HCT116 (cell line): ENCODE results near the gene GNPTAB. TPM values are rescaled to one million over a fixed set of nuclear protein-coding genes. Genes with fewer than 3 reads are reported as not detected.

Experiments used
- ATAC-seq: fragments of 200-7000 bp; cut with Tn5 transposase; 2 replicates; pipeline ENCODE4 v1.9.1; 2020; ENCODE audit warnings: mild to moderate bottlenecking, moderate library complexity
- BruUV-seq: library from RNA; stranded (reverse); fragments of 400-500 nt; replicated peaks from 2 replicates; lab custom pipeline; 2021; lab: Mats Ljungman, UMichigan
- CTCF ChIA-PET: fragments of 300-600 bp; sonication (Branson Sonifier 250); formaldehyde crosslinking; loops from one replicate; lab custom pipeline; 2021; ENCODE audit warnings: antibody characterized with exemption; lab: Charles Lee
- POLR2A ChIA-PET: fragments of 300-600, 350-600 bp; sonication (Branson Sonifier 250); formaldehyde crosslinking; loops from one replicate; lab custom pipeline; 2021; ENCODE audit warnings: antibody characterized with exemption; lab: Charles Lee
- RAD21 ChIA-PET, 2 experiments: fragments of 300-600 bp; sonication (Branson Sonifier 250); formaldehyde crosslinking; loops; one replicate each; lab custom pipeline; 2023; ENCODE audit warnings: low total read pairs in 2 of 2; ENCODE audit not compliant: uncharacterized antibody in 2 of 2, unreplicated experiment in 2 of 2, low non-redundant PET in 1 of 2; lab: Charles Lee
- DNase-seq: peaks from one replicate; pipeline ENCODE4 v3.0.0-alpha.2; 2010; ENCODE audit warnings: low read depth, low spot score
- H2AFZ ChIP-seq: fragments of 200-600 bp; shearing (Covaris generic), sonication (generic); 2 replicates; pipeline ENCODE4 v1.6.1; 2017; ENCODE audit warnings: low read depth, mixed run types, mixed read lengths, antibody characterized with exemption, low read length; ENCODE audit not compliant: poor library complexity, severe bottlenecking
- H3K27ac ChIP-seq: 2 replicates; pipeline ENCODE4 v1.5.1; 2012; ENCODE audit warnings: low read depth, low read length
- H3K27me3 ChIP-seq: fragments of 200-600 bp; sonication (generic); 2 replicates; pipeline ENCODE4 v1.6.1; 2016; ENCODE audit warnings: mixed run types, low read length, mixed read lengths; ENCODE audit not compliant: insufficient read depth
- H3K36me3 ChIP-seq, 2 experiments: fragments of 200-500 bp in 1 of 2; fragments of 200-600 bp in 1 of 2; sonication (Bioruptor generic) in 1 of 2; sonication (generic) in 1 of 2; 2 replicates each; pipeline versions ENCODE4 v1.5.1 to v1.6.1; 2014 to 2016; ENCODE audit warnings: low read length in 2 of 2, inconsistent platforms in 1 of 2, mixed read lengths in 1 of 2, mixed run types in 1 of 2; ENCODE audit not compliant: insufficient read depth in 2 of 2, control insufficient read depth in 1 of 2
- H3K4me1 ChIP-seq, 2 experiments: fragments of 200-600 bp in 1 of 2; sonication (generic) in 1 of 2; 2 replicates each; pipeline versions ENCODE4 v1.5.1 to v1.6.1; 2012 to 2017; ENCODE audit warnings: low read length in 2 of 2, inconsistent platforms in 1 of 2, mild to moderate bottlenecking in 1 of 2, mixed read lengths in 1 of 2, mixed run types in 1 of 2, moderate library complexity in 1 of 2; ENCODE audit not compliant: insufficient read depth in 2 of 2, control insufficient read depth in 1 of 2
- H3K4me2 ChIP-seq: fragments of 200-600 bp; sonication (generic); 2 replicates; pipeline ENCODE4 v1.6.1; 2017; ENCODE audit warnings: mixed run types, low read length, mixed read lengths
- H3K4me3 ChIP-seq, 2 experiments: fragments of 200-600 bp in 1 of 2; sonication (generic) in 1 of 2; replicated peaks in 1 of 2; 2 replicates each; pipeline ENCODE4 v1.5.1; 2011 to 2016; ENCODE audit warnings: low read length in 2 of 2, control low read depth in 1 of 2, low read depth in 1 of 2, mild to moderate bottlenecking in 1 of 2, mixed read lengths in 1 of 2, mixed run types in 1 of 2
- H3K79me2 ChIP-seq: fragments of 200-600 bp; sonication (generic); 2 replicates; pipeline ENCODE4 v1.6.1; 2017; ENCODE audit warnings: mild to moderate bottlenecking, mixed run types, low read length, moderate library complexity, mixed read lengths; ENCODE audit not compliant: insufficient read depth
- H3K9ac ChIP-seq: fragments of 200-600 bp; sonication (generic); 2 replicates; pipeline ENCODE4 v1.6.1; 2016; ENCODE audit warnings: low read length, mixed read lengths
- H3K9me2 ChIP-seq: fragments of 200-600 bp; sonication (generic), shearing (Covaris generic); 2 replicates; pipeline ENCODE4 v1.6.1; 2017; ENCODE audit warnings: mixed run types, mild to moderate bottlenecking, moderate library complexity; ENCODE audit not compliant: insufficient read depth
- H3K9me3 ChIP-seq, 2 experiments: fragments of 200-500 bp in 1 of 2; fragments of 200-600 bp in 1 of 2; sonication (Bioruptor generic) in 1 of 2; sonication (generic) in 1 of 2; 2 replicates each; pipeline ENCODE4 v1.6.1; 2014 to 2017; ENCODE audit warnings: low read length in 2 of 2, mixed read lengths in 2 of 2, inconsistent platforms in 1 of 2, low read depth in 1 of 2, mild to moderate bottlenecking in 1 of 2, mixed run types in 1 of 2, moderate library complexity in 1 of 2; ENCODE audit not compliant: control insufficient read depth in 1 of 2, insufficient read depth in 1 of 2
- H4K20me1 ChIP-seq: fragments of 200-600 bp; sonication (generic), shearing (Covaris generic); 2 replicates; pipeline ENCODE4 v1.6.1; 2017; ENCODE audit warnings: mixed run types, mild to moderate bottlenecking, moderate library complexity; ENCODE audit not compliant: insufficient read depth
- ATF3 ChIP-seq: IDR thresholded peaks from 2 replicates; pipeline ENCODE4 v1.6.1; 2012
- CBX3 ChIP-seq: IDR thresholded peaks from 2 replicates; pipeline ENCODE4 v1.6.1; 2012; ENCODE audit warnings: low read depth
- ELF1 ChIP-seq: IDR thresholded peaks from 2 replicates; pipeline ENCODE4 v1.6.1; 2012; ENCODE audit warnings: low read depth, borderline replicate concordance
- EZH2 ChIP-seq: fragments of 200-600 bp; sonication (generic); IDR thresholded peaks from 2 replicates; pipeline ENCODE4 v1.6.1; 2017; ENCODE audit warnings: antibody characterized with exemption, mixed run types
- MAX ChIP-seq: IDR thresholded peaks from 2 replicates; pipeline ENCODE4 v1.6.1; 2012
- POLR2AphosphoS5 ChIP-seq: IDR thresholded peaks from 2 replicates; pipeline ENCODE4 v1.6.1; 2011; ENCODE audit warnings: mild to moderate bottlenecking, low read depth, low read length, moderate library complexity
- SRF ChIP-seq: IDR thresholded peaks from 2 replicates; pipeline ENCODE4 v1.6.1; 2012; ENCODE audit warnings: low read depth
- ZBTB33 ChIP-seq: IDR thresholded peaks from 2 replicates; pipeline ENCODE4 v1.6.1; 2011; ENCODE audit warnings: mild to moderate bottlenecking, low read length, moderate library complexity; ENCODE audit not compliant: insufficient replicate concordance; ENCODE audit errors: extremely low read depth
- intact Hi-C: fragments of 100-400 bp; cut with micrococcal nuclease; formaldehyde crosslinking; loops from 2 replicates; pipeline ENCODE4 v1.10.0; 2022
- total RNA-seq: library from RNA; stranded (reverse); gene quantifications from one replicate; pipeline ENCODE4 v1.2.1, GENCODE V29; 2021; ENCODE audit not compliant: unreplicated experiment

The GNPTAB gene
- total RNA-seq, 1 experiment from 2014 or later, result 41.4 TPM

- Histone ChIP-seq H3K79me2 (no peaks in the 10 kb centered on the region), H3K4me1 (no peaks in the 10 kb centered on the region), H3K4me2 (no peak overlapping the region), H3K9me2 (no peaks in the 10 kb centered on the region), H2AFZ (no peak overlapping the region), H3K9ac (no peak overlapping the region), H3K9me3 (no peaks in the 10 kb centered on the region), H3K27ac (no peak overlapping the region), H3K4me3 (no peak overlapping the region), H3K27me3 (no peaks in the 10 kb centered on the region), H3K36me3 (peaks cover 2 to 12% of the 10 kb centered on the region in 2 experiments; a peak in 2 of 4 replicates), H4K20me1 (0 out of 2 replicates have a peak, but pooled peaks cover 3% of the 10 kb centered on the region)
- ChIA-PET CTCF (no interaction called here), RAD21 (no interaction called here), POLR2A (no interaction called here)
- TF ChIP-seq EZH2, result no peak
- TF ChIP-seq SRF, result no peak
- no peak for TF ChIP-seq POLR2AphosphoS5
- no peak for TF ChIP-seq ELF1
- TF ChIP-seq MAX, result no peak
- TF ChIP-seq CBX3, result no peak
- TF ChIP-seq ZBTB33, result no peak
- no peak for TF ChIP-seq ATF3
- ATAC-seq, result no peak
- intact Hi-C loops, result no loop called here
- DNase-seq, result no peak
- BruUV-seq, result no TSS peak
Observed at GRCh38 chr12:101750152-101750551, 80.6 kb downstream of the GNPTAB start.
